Fibroblast of skin of scalp (primary cell): Measurements from ENCODE around the gene FSTL4.
"Not testable (repeated sequence)": the region's sequence is repeated elsewhere in the genome, so short reads cannot be mapped to it uniquely, and the experiment has no call there.

Source experiments
- DNase-seq: peaks from one replicate; pipeline ENCODE4 v3.0.0-alpha.2; 2013

FSTL4 gene

GRCh38 chr5:133454442-133454841 lies 157.9 kb downstream of the FSTL4 start:
- no peak for DNase-seq

GRCh38 chr5:133453831-133454230 lies 158.5 kb downstream of the FSTL4 start:
- no peak for DNase-seq

- DNase-seq: no peak
These were observed 159.1 kb downstream of the FSTL4 start for GRCh38 chr5:133453084-133453780.

- no peak for DNase-seq
These were observed 160.4 kb downstream of the FSTL4 start for GRCh38 chr5:133451926-133452325.

GRCh38 chr5:133450286-133450685 lies 162.1 kb downstream of the FSTL4 start:
- no peak for DNase-seq

- no peak for DNase-seq
These were observed 163.2 kb downstream of the FSTL4 start for GRCh38 chr5:133449181-133449580.

GRCh38 chr5:133446440-133446839 lies 165.9 kb downstream of the FSTL4 start:
- DNase-seq: no peak

- DNase-seq: no peak
These were observed 166.6 kb downstream of the FSTL4 start for GRCh38 chr5:133445744-133446143.

- DNase-seq: not testable (repeated sequence)
These were observed 167.1 kb downstream of the FSTL4 start for GRCh38 chr5:133445204-133445603.

GRCh38 chr5:133444711-133445110 lies 167.6 kb downstream of the FSTL4 start:
- DNase-seq: no peak

GRCh38 chr5:133441166-133441815 lies 171.1 kb downstream of the FSTL4 start:
- no peak for DNase-seq

GRCh38 chr5:133440467-133441115 lies 171.8 kb downstream of the FSTL4 start:
- DNase-seq: no peak

- DNase-seq: no peak
These were observed 172.5 kb downstream of the FSTL4 start for GRCh38 chr5:133439859-133440258.

- no peak for DNase-seq
These were observed 173.9 kb downstream of the FSTL4 start for GRCh38 chr5:133438487-133438886.

GRCh38 chr5:133434336-133434735 lies 178.0 kb downstream of the FSTL4 start:
- no peak for DNase-seq

- DNase-seq: no peak
These were observed 178.7 kb downstream of the FSTL4 start for GRCh38 chr5:133433641-133434040.

GRCh38 chr5:133432956-133433532 lies 179.3 kb downstream of the FSTL4 start:
- DNase-seq: no peak

GRCh38 chr5:133431326-133431865 lies 180.9 kb downstream of the FSTL4 start:
- no peak for DNase-seq

GRCh38 chr5:133430095-133430494 lies 182.2 kb downstream of the FSTL4 start:
- no peak for DNase-seq

- no peak for DNase-seq
These were observed 183.3 kb downstream of the FSTL4 start for GRCh38 chr5:133429046-133429445.

GRCh38 chr5:133428072-133428660 lies 184.2 kb downstream of the FSTL4 start:
- no peak for DNase-seq

- DNase-seq: no peak
These were observed 185.1 kb downstream of the FSTL4 start for GRCh38 chr5:133427121-133427777.
